ENCODE results near the gene C1orf21. TPM values are rescaled to one million over a fixed set of nuclear protein-coding genes. Genes with fewer than 3 reads are reported as not detected.

Gene C1orf21
- total and polyA plus RNA-seq, 2 of the 4 experiments (the other 2 are of a cell fraction): 6.4 to 9.9 TPM

- peak; percentile 90 for DNase-seq
- no peak overlapping the region for H3K4me3 ChIP-seq (ENCODE audit: insufficient read depth, low read depth, low read length)
- H2AK9ac ChIP-seq (replicated peaks; ENCODE audit: low read depth, low read length, poor library complexity): peak overlapping the region; percentile 16
- 0 out of 2 replicates have a peak, but pooled peaks cover 4% of the 10 kb centered on the region for H4K20me1 ChIP-seq (ENCODE audit: insufficient read depth, low read length)
- H2BK120ac ChIP-seq (ENCODE audit: low read depth, low read length): peak overlapping the region; percentile 16; the same call in 1 of the 2 replicates
- ChIA-PET CTCF (no interaction called here), POLR2A (ENCODE audit: unreplicated experiment) (no interaction called here)
- WGBS, 2 experiments (ENCODE audit: extremely low coverage in 2 of 2, insufficient read length in 1 of 2): 14% methylated on average over 5 of the region's 9 CpGs; no CpG with 5 or more reads in 1 of the 2 experiments
- H3K4me2 ChIP-seq (ENCODE audit: low read depth, low read length): peak overlapping the region; percentile 36; the same call in 1 of the 2 replicates
- ATAC-seq (ENCODE audit: low read depth): peak; percentile 79
- H3K36me3 ChIP-seq (ENCODE audit: control insufficient read depth, insufficient read depth, low read length): no peaks in the 10 kb centered on the region
- H3K79me1 ChIP-seq (ENCODE audit: low read depth in 1 of 2, low read length in 2 of 2): no peaks in the 10 kb centered on the region
- no peak overlapping the region for H3K9ac ChIP-seq (ENCODE audit: low read depth, low read length)
- no peak overlapping the region for H3K23ac ChIP-seq (ENCODE audit: low read depth, low read length)
- H2AK5ac ChIP-seq (ENCODE audit: low read depth, low read length): peak overlapping the region; percentile 68; the same call in 1 of the 2 replicates
- no peak overlapping the region for H2BK5ac ChIP-seq (ENCODE audit: low read depth, low read length, poor library complexity, severe bottlenecking)
- peaks cover 12% of the 10 kb centered on the region for H3K4me1 ChIP-seq (ENCODE audit: control insufficient read depth, insufficient read depth, low read length)
- peak overlapping the region; percentile 29; the same call in 1 of the 2 replicates for H3K27ac ChIP-seq (ENCODE audit: insufficient read depth, low read length)
- no peak overlapping the region for H2BK15ac ChIP-seq (ENCODE audit: low read depth, low read length)
- 0 out of 2 replicates have a peak overlapping the region, but pooled peaks have one; percentile 11 for H2BK20ac ChIP-seq (ENCODE audit: low read depth, low read length)
- H2AFZ ChIP-seq (replicated peaks; ENCODE audit: low read length, poor library complexity): peak overlapping the region; percentile 65
- intact Hi-C loops (cut with micrococcal nuclease) (no loop called here), dilution Hi-C loops (cut with HindIII; ENCODE audit: low sequenced_read_pairs, unreplicated experiment) (no loop called here), in situ Hi-C loops (cut with MboI; ENCODE audit: low sequenced_read_pairs) (no loop called here)
- no peak overlapping the region; a peak in 1 of 4 replicates for H4K8ac ChIP-seq (ENCODE audit: low read depth in 2 of 2, low read length in 2 of 2)
- no peaks in the 10 kb centered on the region for H3K9me3 ChIP-seq (ENCODE audit: control insufficient read depth, insufficient read depth, low read length)
- peak overlapping the region; percentile 36; the same call in 1 of the 2 replicates for H3K4ac ChIP-seq (ENCODE audit: low read depth, low read length)
- H3K56ac ChIP-seq (ENCODE audit: extremely low read depth, insufficient read depth, low read length): no peak overlapping the region
- H4K91ac ChIP-seq (ENCODE audit: insufficient read depth, low read depth, low read length): no peak overlapping the region
- H3K27me3 ChIP-seq (ENCODE audit: control insufficient read depth, insufficient read depth, low read length): no peaks in the 10 kb centered on the region
- H3K14ac ChIP-seq (replicated peaks; ENCODE audit: low read depth, low read length): 0 out of 2 replicates have a peak overlapping the region, but pooled peaks have one; percentile 26
- H4K5ac ChIP-seq (ENCODE audit: low read depth, low read length): no peak overlapping the region; the same call in 1 of the 2 replicates
- BruUV-seq (replicated peaks): no TSS peak
- peaks cover 11% of the 10 kb centered on the region; the same call in 1 of the 2 replicates for H3K9me1 ChIP-seq (ENCODE audit: insufficient read depth, low read length)
- TF ChIP-seq RCOR1 (IDR thresholded peaks at IDR 0.05; ENCODE audit: insufficient replicate concordance, low read length) (no peak), BHLHE40 (IDR thresholded peaks at IDR 0.05; ENCODE audit: low read depth, low read length) (no peak), CHD1 (IDR thresholded peaks at IDR 0.05; ENCODE audit: low read depth, low read length) (no peak), MAFK (IDR thresholded peaks at IDR 0.05; ENCODE audit: low read depth, low read length) (no peak)
- H3K18ac ChIP-seq (ENCODE audit: low read depth, low read length): no peak overlapping the region
Measured at GRCh38 chr1:184622136-184622823, 235.5 kb downstream of the C1orf21 start.
